ENCODE results near the gene RRN3. TPM values are rescaled to one million over a fixed set of nuclear protein-coding genes. Genes with fewer than 3 reads are reported as not detected.
"Not testable (repeated sequence)": the region's sequence is repeated elsewhere in the genome, so short reads cannot be mapped to it uniquely, and the experiment has no call there.

The RRN3 gene, protein sequence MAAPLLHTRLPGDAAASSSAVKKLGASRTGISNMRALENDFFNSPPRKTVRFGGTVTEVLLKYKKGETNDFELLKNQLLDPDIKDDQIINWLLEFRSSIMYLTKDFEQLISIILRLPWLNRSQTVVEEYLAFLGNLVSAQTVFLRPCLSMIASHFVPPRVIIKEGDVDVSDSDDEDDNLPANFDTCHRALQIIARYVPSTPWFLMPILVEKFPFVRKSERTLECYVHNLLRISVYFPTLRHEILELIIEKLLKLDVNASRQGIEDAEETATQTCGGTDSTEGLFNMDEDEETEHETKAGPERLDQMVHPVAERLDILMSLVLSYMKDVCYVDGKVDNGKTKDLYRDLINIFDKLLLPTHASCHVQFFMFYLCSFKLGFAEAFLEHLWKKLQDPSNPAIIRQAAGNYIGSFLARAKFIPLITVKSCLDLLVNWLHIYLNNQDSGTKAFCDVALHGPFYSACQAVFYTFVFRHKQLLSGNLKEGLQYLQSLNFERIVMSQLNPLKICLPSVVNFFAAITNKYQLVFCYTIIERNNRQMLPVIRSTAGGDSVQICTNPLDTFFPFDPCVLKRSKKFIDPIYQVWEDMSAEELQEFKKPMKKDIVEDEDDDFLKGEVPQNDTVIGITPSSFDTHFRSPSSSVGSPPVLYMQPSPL
- total RNA-seq (10 to 100 TPM; 21.7 to 26.0 TPM), polyA plus RNA-seq (ENCODE audit: insufficient read length in 6 of 6) (10 to 100 TPM; 46.5 to 54.9 (median 50.7) TPM)
- long read RNA-seq, donor 1, transcript RRN3-201 (18 exons, 3,762 nt), result major isoform, 6 of 8 reads
- long read RNA-seq, donor 1, partial matches to known transcripts, result 0 of 8 reads
- long read RNA-seq, donor 1, other reads (novel, unspliced or antisense), result 0 of 8 reads
- long read RNA-seq, donor 2, transcript RRN3-201 (18 exons, 3,762 nt), result major isoform, 6 of 14 reads
- long read RNA-seq, donor 2, partial matches to known transcripts, result 7 of 14 reads
- long read RNA-seq, donor 2, other reads (novel, unspliced or antisense), result 0 of 14 reads
- long read RNA-seq, donor 3, transcript RRN3-201 (18 exons, 3,762 nt), result major isoform, 6 of 12 reads
- long read RNA-seq, donor 3, partial matches to known transcripts, result 0 of 12 reads
- long read RNA-seq, donor 3, other reads (novel, unspliced or antisense), result 5 of 12 reads
- long read RNA-seq, donor 4, partial matches to known transcripts, result 1 of 5 reads
- long read RNA-seq, donor 4, other reads (novel, unspliced or antisense), result 0 of 5 reads
- long read RNA-seq, donor 5, partial matches to known transcripts, result 8 of 19 reads
- long read RNA-seq, donor 5, other reads (novel, unspliced or antisense), result 6 of 19 reads
- long read RNA-seq, donor 6, transcript RRN3-201 (18 exons, 3,762 nt), result major isoform, 6 of 15 reads
- long read RNA-seq, donor 6, partial matches to known transcripts, result 8 of 15 reads
- long read RNA-seq, donor 6, other reads (novel, unspliced or antisense), result 0 of 15 reads
- long read RNA-seq, donor 7, transcript RRN3-201 (18 exons, 3,762 nt), result major isoform, 5 of 16 reads
- long read RNA-seq, donor 7, partial matches to known transcripts, result 0 of 16 reads
- long read RNA-seq, donor 7, other reads (novel, unspliced or antisense), result 8 of 16 reads
- long read RNA-seq, donor 8, partial matches to known transcripts, result 17 of 27 reads
- long read RNA-seq, donor 8, other reads (novel, unspliced or antisense), result 5 of 27 reads
- long read RNA-seq, donor 9, result 0 reads
- long read RNA-seq, donor 10, result 0 reads
- long read RNA-seq, donor 11, result 0 reads
- long read RNA-seq, donor 12, transcript RRN3-201 (18 exons, 3,762 nt), result major isoform, 8 of 25 reads
- long read RNA-seq, donor 12, partial matches to known transcripts, result 15 of 25 reads
- long read RNA-seq, donor 12, other reads (novel, unspliced or antisense), result 0 of 25 reads

DNA sequence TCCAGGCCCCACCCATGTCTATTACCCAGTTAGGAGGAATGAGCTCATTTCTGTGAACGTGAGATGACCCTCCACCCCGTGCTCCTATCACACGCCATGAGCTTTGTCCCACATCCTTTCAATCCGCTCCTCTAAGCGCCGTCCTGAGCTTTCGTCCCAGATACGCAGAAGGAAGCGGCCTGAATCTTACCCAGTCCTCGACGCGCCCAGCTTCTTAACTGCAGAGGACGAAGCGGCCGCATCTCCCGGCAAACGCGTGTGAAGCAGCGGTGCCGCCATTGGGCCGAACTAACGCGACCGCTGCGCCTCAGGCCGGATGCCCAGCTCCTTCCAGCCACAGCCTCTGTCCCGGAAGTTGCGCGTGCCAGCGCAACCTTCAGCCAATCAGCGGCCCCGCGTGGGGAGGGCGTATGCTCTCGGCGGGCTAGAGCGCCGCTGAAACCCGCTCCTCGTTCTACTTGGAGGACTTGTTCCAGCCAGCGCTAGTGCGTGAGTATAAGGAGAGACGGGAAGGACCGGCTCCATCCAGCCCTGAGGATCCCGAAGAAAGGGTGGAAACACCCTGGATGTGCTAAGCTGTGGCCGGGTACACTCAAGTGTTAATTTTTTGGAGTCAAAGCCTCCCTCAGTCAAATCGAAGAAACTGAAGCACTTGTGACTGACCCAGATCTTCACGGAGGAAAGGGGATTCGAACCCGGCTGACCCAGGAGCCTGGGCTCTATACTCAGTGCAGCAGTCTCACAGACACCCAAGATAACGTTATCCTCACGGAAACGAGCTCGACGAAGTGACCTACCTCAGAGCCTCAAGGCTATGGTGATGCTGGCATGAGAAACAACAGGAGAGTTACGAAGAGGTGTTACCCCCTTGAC, at the start of gene RRN3:
Gene RRN3, minus strand, starts transcription at position 318 of the 873 bp plus-strand sequence. Its CDS starts 39 bp downstream, at position 279.
- Histone ChIP-seq H3K36me3 (peaks cover 0 to 25% of the 10 kb centered on the region in 2 donors), H3K4me3 (peak within 1 kb of the TSS; percentile 40 to 59), H3K4me1 (peaks cover 5 to 22% of the 10 kb centered on the region in 2 donors), H3K27ac (peak within 1 kb of the TSS; percentile 57 to 80)
- peak; percentile 99 for ATAC-seq
- intact Hi-C loops (cut with DNase I); H3K9me3 ChIP-seq; H3K27me3 ChIP-seq: not testable (repeated sequence)
- peak; percentile 87 to 98 (median 95) for DNase-seq

DNA sequence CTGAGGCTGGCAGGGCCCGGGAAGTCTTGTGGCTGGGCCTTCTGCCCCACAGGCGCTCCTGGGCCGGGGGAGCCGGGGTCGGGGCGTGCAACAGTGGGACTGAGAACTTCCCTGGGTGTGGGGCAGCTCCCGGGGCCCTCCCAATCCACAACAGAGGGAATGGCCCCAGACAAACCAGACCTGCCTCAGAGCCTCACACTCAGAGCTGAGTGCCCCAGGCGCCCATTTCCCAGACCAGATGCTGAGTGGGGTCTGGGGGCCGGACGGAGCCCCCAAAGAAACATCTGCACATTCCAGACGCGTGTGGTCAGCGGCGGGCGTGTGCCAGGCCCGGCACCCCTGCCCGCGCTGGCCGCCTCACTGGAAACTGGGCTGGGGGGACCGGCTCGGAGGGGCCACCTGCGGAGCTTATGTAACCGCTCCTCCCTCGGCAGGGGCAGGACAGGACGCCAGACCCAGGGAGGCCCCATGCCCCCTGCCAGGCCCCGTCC, 49.6 kb upstream of the RRN3 start:
- ATAC-seq; H3K4me3 ChIP-seq; H3K9me3 ChIP-seq; H3K36me3 ChIP-seq; intact Hi-C loops (cut with DNase I); H3K27me3 ChIP-seq; DNase-seq: not testable (repeated sequence)
- Histone ChIP-seq H3K27ac (peak overlapping the region; percentile 61 to 62), H3K4me1 (peaks cover 3 to 39% of the 10 kb centered on the region in 2 donors)

GRCh38 chr16:15142891-15143600, 49.0 kb upstream of the RRN3 start:
- H3K4me3 ChIP-seq; H3K9me3 ChIP-seq; H3K27me3 ChIP-seq; ATAC-seq; H3K36me3 ChIP-seq; H3K27ac ChIP-seq; intact Hi-C loops (cut with DNase I): not testable (repeated sequence)
- peaks cover 3 to 39% of the 10 kb centered on the region in 2 donors for H3K4me1 ChIP-seq
- peak in 1 of 4 donors; percentile 54 for DNase-seq

DNA sequence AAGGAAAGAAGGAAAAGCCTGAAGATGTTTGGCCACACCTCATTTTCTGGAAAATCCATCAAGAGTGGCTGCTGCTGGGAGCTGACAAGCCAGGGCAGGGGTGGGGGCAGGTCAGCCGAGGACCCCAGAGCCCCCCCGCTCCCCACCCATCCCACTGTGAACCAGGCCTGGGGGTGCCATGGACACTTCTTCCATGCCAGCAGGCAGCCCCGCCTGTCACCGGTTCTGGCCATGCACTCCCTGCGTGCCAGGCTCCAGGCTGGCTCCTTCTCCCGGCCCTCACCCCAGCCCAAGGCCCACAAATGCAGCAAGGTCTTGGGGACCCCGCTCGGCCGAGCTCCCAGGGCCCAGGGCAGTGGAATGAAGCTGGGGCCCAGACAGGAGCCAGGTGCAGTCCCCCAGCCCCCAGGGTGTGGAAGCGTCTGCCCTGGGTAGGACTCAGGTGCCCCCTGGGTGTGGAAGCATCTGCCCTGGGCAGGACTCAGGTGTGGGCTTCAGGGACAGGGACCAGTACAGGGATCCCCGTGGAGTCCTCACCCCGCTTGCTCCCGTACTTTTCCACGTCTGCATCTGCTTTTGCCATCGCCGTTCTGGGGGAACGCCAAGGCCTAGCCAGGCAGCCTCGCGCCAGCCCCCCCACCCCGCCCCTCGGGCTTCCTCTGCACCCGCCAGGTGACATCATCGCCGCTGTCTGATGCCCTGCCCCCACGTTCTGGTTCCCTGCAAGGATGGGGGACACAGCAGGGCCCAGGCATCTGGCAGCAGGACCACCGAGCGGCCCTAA, 48.2 kb upstream of the RRN3 start:
- H3K9me3 ChIP-seq; H3K27me3 ChIP-seq; H3K4me3 ChIP-seq; H3K27ac ChIP-seq; intact Hi-C loops (cut with DNase I); ATAC-seq; H3K36me3 ChIP-seq: not testable (repeated sequence)
- peaks cover 3 to 39% of the 10 kb centered on the region in 2 donors for H3K4me1 ChIP-seq
- peak in 1 of 4 donors; percentile 68 for DNase-seq

GRCh38 chr16:15141586-15141985, 47.5 kb upstream of the RRN3 start:
- peak in 1 of 4 donors; percentile 71 for DNase-seq
- no peaks in the 10 kb centered on the region for H3K27me3 ChIP-seq
- no peak for ATAC-seq
- no peak overlapping the region for H3K27ac ChIP-seq
- no peak overlapping the region for H3K4me3 ChIP-seq
- peaks cover 3 to 39% of the 10 kb centered on the region in 2 donors for H3K4me1 ChIP-seq
- intact Hi-C loops (cut with DNase I), result no loop called here
- H3K36me3 ChIP-seq, result no peaks in the 10 kb centered on the region
- TF ChIP-seq, protein P1, sequence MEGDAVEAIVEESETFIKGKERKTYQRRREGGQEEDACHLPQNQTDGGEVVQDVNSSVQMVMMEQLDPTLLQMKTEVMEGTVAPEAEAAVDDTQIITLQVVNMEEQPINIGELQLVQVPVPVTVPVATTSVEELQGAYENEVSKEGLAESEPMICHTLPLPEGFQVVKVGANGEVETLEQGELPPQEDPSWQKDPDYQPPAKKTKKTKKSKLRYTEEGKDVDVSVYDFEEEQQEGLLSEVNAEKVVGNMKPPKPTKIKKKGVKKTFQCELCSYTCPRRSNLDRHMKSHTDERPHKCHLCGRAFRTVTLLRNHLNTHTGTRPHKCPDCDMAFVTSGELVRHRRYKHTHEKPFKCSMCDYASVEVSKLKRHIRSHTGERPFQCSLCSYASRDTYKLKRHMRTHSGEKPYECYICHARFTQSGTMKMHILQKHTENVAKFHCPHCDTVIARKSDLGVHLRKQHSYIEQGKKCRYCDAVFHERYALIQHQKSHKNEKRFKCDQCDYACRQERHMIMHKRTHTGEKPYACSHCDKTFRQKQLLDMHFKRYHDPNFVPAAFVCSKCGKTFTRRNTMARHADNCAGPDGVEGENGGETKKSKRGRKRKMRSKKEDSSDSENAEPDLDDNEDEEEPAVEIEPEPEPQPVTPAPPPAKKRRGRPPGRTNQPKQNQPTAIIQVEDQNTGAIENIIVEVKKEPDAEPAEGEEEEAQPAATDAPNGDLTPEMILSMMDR (IDR thresholded peaks at IDR 0.05), result no peak
- H3K9me3 ChIP-seq, result no peaks in the 10 kb centered on the region

DNA sequence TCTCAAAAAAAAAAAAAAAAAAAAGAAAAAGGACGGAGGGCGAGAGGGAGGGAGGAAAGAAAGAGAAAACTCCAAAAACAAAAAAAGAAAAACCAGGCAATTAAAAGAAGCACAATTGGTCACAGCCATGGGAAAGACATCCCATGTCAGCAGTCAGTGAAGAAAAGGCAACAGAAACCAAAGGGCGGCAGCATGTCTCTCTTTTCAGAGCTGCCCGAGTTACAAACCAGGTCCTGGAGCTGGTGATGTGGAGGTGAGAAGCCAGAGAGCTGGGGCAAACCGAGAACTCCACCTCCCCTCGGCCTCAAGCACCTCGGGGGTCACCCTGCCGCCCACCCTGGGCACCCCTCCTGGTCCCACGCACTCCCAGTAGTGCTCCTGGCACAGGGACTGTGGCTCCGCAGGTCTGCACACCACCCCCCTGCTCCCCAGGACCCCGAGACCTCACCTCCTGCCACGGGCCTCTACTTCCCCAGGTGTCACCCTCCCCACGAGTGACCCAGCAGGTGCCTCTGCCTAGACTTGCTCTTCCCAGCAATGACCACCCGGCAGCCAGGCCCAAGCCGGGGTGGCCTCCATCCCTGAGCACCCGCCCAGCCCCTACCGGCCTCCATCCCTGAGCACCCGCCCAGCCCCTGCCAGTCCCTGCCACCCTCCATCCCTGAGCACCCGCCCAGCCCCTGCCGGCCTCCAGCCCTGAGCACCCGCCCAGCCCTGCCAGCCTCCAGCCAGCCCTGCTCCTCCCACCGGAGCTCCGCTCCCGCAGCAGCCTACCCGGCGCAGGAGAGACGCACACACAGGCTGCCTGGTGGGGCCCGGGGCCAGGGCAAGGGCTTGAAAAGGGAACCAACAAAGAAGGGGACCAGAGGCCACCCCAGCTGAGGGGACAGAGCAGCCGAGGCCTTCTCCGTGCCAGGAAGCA, 46.6 kb upstream of the RRN3 start:
- H3K9me3 ChIP-seq; ATAC-seq; H3K4me3 ChIP-seq; intact Hi-C loops (cut with DNase I); H3K27ac ChIP-seq; H3K27me3 ChIP-seq; H3K36me3 ChIP-seq: not testable (repeated sequence)
- peak in 1 of 4 donors; percentile 73 for DNase-seq
- H3K4me1 ChIP-seq, result peaks cover 3 to 30% of the 10 kb centered on the region in 2 donors

GRCh38 chr16:15137514-15137913, 43.4 kb upstream of the RRN3 start:
- not testable (repeated sequence) for ATAC-seq, H3K9me3 ChIP-seq, H3K27ac ChIP-seq

More at GRCh38 chr16:15137514-15137913, 43.4 kb upstream of the RRN3 start:
- H3K4me3 ChIP-seq; H3K4me1 ChIP-seq; H3K27me3 ChIP-seq; intact Hi-C loops (cut with DNase I): not testable (repeated sequence)
- DNase-seq, result peak in 1 of 4 donors; percentile 52
- H3K36me3 ChIP-seq, result peaks cover 0 to 13% of the 10 kb centered on the region in 2 donors
